K562 (cell line): ENCODE data around the gene DYRK2. TPM values are rescaled to one million over a fixed set of nuclear protein-coding genes. Genes with fewer than 3 reads are reported as not detected.

Source experiments
- BDP1 ChIP-seq: IDR thresholded peaks from 3 replicates; pipeline ENCODE4 v1.6.1; 2011; ENCODE audit not compliant: insufficient read length, insufficient read depth
- BHLHE40 ChIP-seq: IDR thresholded peaks from 2 replicates; pipeline ENCODE4 v1.6.1; 2011; ENCODE audit warnings: low read length, improper control_type of control experiment
- C11orf30 ChIP-seq: fragments of 450-650 bp; IDR thresholded peaks from 2 replicates; pipeline ENCODE4 v1.6.1; 2016; ENCODE audit warnings: low read depth, mild to moderate bottlenecking
- CBX1 ChIP-seq: sonication (generic); IDR thresholded peaks from 2 replicates; pipeline ENCODE4 v1.6.1; 2016; ENCODE audit warnings: antibody characterized with exemption, low read depth, mild to moderate bottlenecking
- EHMT2 ChIP-seq: fragments of 450-650 bp; IDR thresholded peaks from 2 replicates; pipeline ENCODE4 v1.6.1; 2018; ENCODE audit warnings: antibody characterized with exemption
- KAT7 ChIP-seq: sonication (generic); formaldehyde crosslinking; IDR thresholded peaks from 2 replicates; pipeline ENCODE4 v1.8.0; 2022; ENCODE audit warnings: missing genetic modification reagents, mild to moderate bottlenecking, borderline replicate concordance
- KDM2B ChIP-seq: fragments of 250-450 bp; sonication (Bioruptor Pico); IDR thresholded peaks from 2 replicates; pipeline ENCODE4 v1.8.0; 2021; ENCODE audit warnings: mild to moderate bottlenecking, moderate library complexity
- KLF16 ChIP-seq: IDR thresholded peaks from 2 replicates; pipeline ENCODE4 v1.6.1; 2016; ENCODE audit warnings: antibody characterized with exemption
- MAZ ChIP-seq, 2 experiments: fragments of 450-650 bp in 1 of 2; sonication (generic) in 1 of 2; formaldehyde crosslinking; IDR thresholded peaks in 1 of 2; conservative IDR thresholded peaks in 1 of 2; 2 replicates each; pipeline versions ENCODE4 v1.4.0 to v1.5.0; 2020; ENCODE audit warnings: mild to moderate bottlenecking in 1 of 2, missing genetic modification reagents in 1 of 2
- NCOR1 ChIP-seq: fragments of 450-650 bp; IDR thresholded peaks from 2 replicates; pipeline ENCODE4 v1.6.1; 2016; ENCODE audit warnings: mild to moderate bottlenecking, moderate library complexity
- NR2F6 ChIP-seq: fragments of 450-650 bp; formaldehyde crosslinking; IDR thresholded peaks from 2 replicates; pipeline ENCODE4 v1.4.0; 2020; ENCODE audit warnings: mild to moderate bottlenecking
- POLR2AphosphoS5 ChIP-seq: IDR thresholded peaks from 2 replicates; pipeline ENCODE4 v1.6.1; 2011; ENCODE audit warnings: mild to moderate bottlenecking, low read depth, low read length, moderate library complexity; ENCODE audit not compliant: control insufficient read depth, insufficient read depth
- POLR3G ChIP-seq: IDR thresholded peaks from 2 replicates; pipeline ENCODE4 v1.6.1; 2011; ENCODE audit not compliant: insufficient read length, insufficient replicate concordance; ENCODE audit errors: extremely low read depth
- PTRF ChIP-seq: fragments of 450-650 bp; IDR thresholded peaks from 2 replicates; pipeline ENCODE4 v1.6.1; 2016; ENCODE audit warnings: mild to moderate bottlenecking, missing genetic modification characterization, missing compliant biosample characterization
- SUPT5H ChIP-seq: fragments of 450-650 bp; IDR thresholded peaks from 2 replicates; pipeline ENCODE4 v1.6.1; 2016
- TEAD2 ChIP-seq: fragments of 450-650 bp; IDR thresholded peaks from 2 replicates; pipeline ENCODE4 v1.6.1; 2016; ENCODE audit warnings: missing genetic modification characterization, control low read depth, missing compliant biosample characterization
- THRA ChIP-seq: fragments of 450-650 bp; IDR thresholded peaks from 2 replicates; pipeline ENCODE4 v1.6.1; 2017; ENCODE audit warnings: mild to moderate bottlenecking, moderate library complexity
- ZBTB7A ChIP-seq: IDR thresholded peaks from 2 replicates; pipeline ENCODE4 v1.6.1; 2011; ENCODE audit warnings: low read depth, mild to moderate bottlenecking, low read length, moderate library complexity, borderline replicate concordance; ENCODE audit not compliant: control insufficient read depth
- ZNF253 ChIP-seq: fragments of 250-450 bp; sonication (Bioruptor Pico); conservative IDR thresholded peaks from 2 replicates; pipeline ENCODE4 v1.6.1; 2021; ENCODE audit warnings: mild to moderate bottlenecking
- ZNF57 ChIP-seq: fragments of 450-650 bp; formaldehyde crosslinking; IDR thresholded peaks from 2 replicates; pipeline ENCODE4 v1.4.0; 2020; ENCODE audit warnings: mild to moderate bottlenecking, moderate library complexity
- ZNF592 ChIP-seq: fragments of 450-650 bp; IDR thresholded peaks from 2 replicates; pipeline ENCODE4 v1.6.1; 2017; ENCODE audit warnings: antibody characterized with exemption, mild to moderate bottlenecking
- ZNF699 ChIP-seq: fragments of 250-450 bp; sonication (Bioruptor Pico); IDR thresholded peaks from 2 replicates; pipeline ENCODE4 v1.8.0; 2021; ENCODE audit warnings: mild to moderate bottlenecking, moderate library complexity; ENCODE audit not compliant: insufficient replicate concordance
- ZNF778 ChIP-seq: fragments of 450-650 bp; formaldehyde crosslinking; IDR thresholded peaks from 2 replicates; pipeline ENCODE4 v1.4.0; 2020; ENCODE audit warnings: mild to moderate bottlenecking, moderate library complexity
- ZSCAN32 ChIP-seq: fragments of 450-650 bp; formaldehyde crosslinking; IDR thresholded peaks from 2 replicates; pipeline ENCODE4 v1.4.0; 2020; ENCODE audit warnings: mild to moderate bottlenecking, moderate library complexity
- polyA plus RNA-seq, 8 experiments: library from polyadenylated mRNA; depleted of rRNA in 4 of 8; stranded (reverse) in 5 of 8; unstranded in 3 of 8; fragments of >200 nt; fragmentation: Nextera tagmentation in 2 of 8; fragmentation: Illumina TruSeq in 1 of 8; extraction: Ambion mirVana in 2 of 8; extraction: Trizol in 1 of 8; gene quantifications; 2 replicates each; pipeline versions ENCODE4 v1.2.1 to v1.2.3, GENCODE V29; 2011 to 2014; ENCODE audit warnings: inconsistent platforms in 1 of 8, missing spikeins in 1 of 8
- total RNA-seq, 7 experiments: library from RNA; depleted of rRNA in 6 of 7; stranded (reverse); fragments of >200 nt in 6 of 7; fragmentation: Illumina TruSeq in 2 of 7; extraction: Trizol in 2 of 7; gene quantifications; 2 replicates each; pipeline versions ENCODE4 v1.2.1 to v1.2.3, GENCODE V29; 2011 to 2021; ENCODE audit warnings: low replicate concordance in 1 of 7

The DYRK2 gene
- total and polyA plus RNA-seq, 9 of the 15 experiments (the other 6 are each of a cell fraction or from before 2014, with no cell fraction given) = 1.7 to 15.4 (median 8.4) TPM

GRCh38 chr12:67648521-67649260, at the start of gene DYRK2 (continued):
- TF ChIP-seq THRA (no peak), ZBTB7A (peak; percentile 75; the same call in 1 of the 2 replicates), MAZ (CRISPR knock-in tag; conservative IDR thresholded peaks at IDR 0.05 in 1 of 2, IDR thresholded peaks at IDR 0.05 in 1 of 2) (peak; percentile 25 to 34; a peak in 3 of 4 replicates), NR2F6 (CRISPR knock-in tag) (no peak), SUPT5H (peak; percentile 78), C11orf30 (no peak), EHMT2 (no peak), KLF16 (no peak), PTRF (tag) (no peak), ZNF699 (no peak), CBX1 (peak; percentile 52; the same call in 1 of the 2 replicates), ZNF57 (CRISPR knock-in tag) (no peak), POLR2AphosphoS5 (peak; percentile 69), ZSCAN32 (0 out of 2 replicates have a peak, but pooled peaks have one; percentile 15), BHLHE40 (no peak), POLR3G (no peak), ZNF592 (0 out of 2 replicates have a peak, but pooled peaks have one; percentile 32), ZNF778 (CRISPR knock-in tag) (no peak), NCOR1 (no peak), KAT7 (CRISPR knock-in tag) (no peak), ZNF253 (no peak), KDM2B (CRISPR knock-in tag) (0 out of 2 replicates have a peak, but pooled peaks have one; percentile 49), BDP1 (no peak), TEAD2 (no peak)
